ENCODE measurements around the gene RNU6-1.

RNU6-1 gene

GRCh38 chr15:67796196-67797127 is 43.4 kb downstream of the RNU6-1 start:
- no peak for DNase-seq

GRCh38 chr15:67794832-67795574 is 44.8 kb downstream of the RNU6-1 start:
- DNase-seq, result no peak

- no peak for DNase-seq
Measured at GRCh38 chr15:67792250-67792942, 47.4 kb downstream of the RNU6-1 start.

GRCh38 chr15:67790610-67791319 is 49.1 kb downstream of the RNU6-1 start:
- DNase-seq, result no peak

Data from activated naive CD4-positive, alpha-beta T cell (primary cell).